GM13976 (cell line): Measurements from ENCODE around the gene PPP1R8.
"Not testable (repeated sequence)": the region's sequence is repeated elsewhere in the genome, so short reads cannot be mapped to it uniquely, and the experiment has no call there.

ENCODE experiments used
- DNase-seq: peaks from one replicate; pipeline ENCODE4 v3.0.0; 2012; ENCODE audit warnings: low spot score
- in situ Hi-C: fragments of 300-500 bp; cut with MboI; formaldehyde crosslinking; loops from one replicate; pipeline ENCODE4 v1.12.0; 2022; ENCODE audit warnings: low sequenced_read_pairs, mixed read lengths, inconsistent platforms; ENCODE audit not compliant: unreplicated experiment
- TF ChIP-seq, protein P1 (sequence below): IDR thresholded peaks from 2 replicates; pipeline ENCODE4 v1.5.1; 2012; ENCODE audit warnings: borderline replicate concordance, mild to moderate bottlenecking; ENCODE audit not compliant: insufficient read depth; ENCODE audit errors: extremely low read depth, missing control alignments, control extremely low read depth

PPP1R8 gene

DNA sequence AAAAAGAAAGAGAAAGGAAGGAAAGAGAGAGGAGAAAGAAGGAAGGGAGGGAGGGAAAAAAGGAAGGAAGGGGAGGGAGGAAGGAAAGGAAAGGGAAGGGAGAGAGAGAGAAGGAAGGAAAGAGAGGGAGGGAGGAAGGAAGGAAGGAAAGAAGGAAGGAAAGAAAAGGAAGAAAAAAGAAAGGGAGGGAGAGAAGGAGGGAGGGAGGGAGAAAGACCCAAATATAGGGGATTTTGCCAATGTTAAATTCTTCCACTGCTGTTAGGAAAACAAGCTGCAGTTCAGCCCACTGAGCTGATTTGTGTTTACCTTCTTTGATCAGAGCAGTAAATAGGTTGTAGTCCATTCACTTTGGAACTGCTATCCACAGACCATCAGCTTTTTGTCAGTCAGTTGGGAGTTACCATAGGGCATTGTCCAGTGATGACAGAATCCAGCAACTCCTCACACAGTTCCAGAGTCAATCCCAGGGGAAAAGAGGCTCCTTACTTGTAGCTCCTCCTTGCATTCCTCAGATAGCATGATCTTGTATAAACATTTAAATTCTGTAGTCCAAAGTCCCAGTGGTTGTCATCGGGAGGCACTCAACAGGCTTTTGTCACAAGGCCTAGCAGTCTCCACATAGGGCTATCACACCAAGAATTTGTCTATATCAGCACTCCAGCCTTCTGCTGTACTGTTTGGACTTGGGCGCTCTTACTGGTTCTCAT is 13.5 kb upstream of the PPP1R8 start:
- in situ Hi-C loops = no loop called here
- no peak for DNase-seq
- TF ChIP-seq, protein P1, sequence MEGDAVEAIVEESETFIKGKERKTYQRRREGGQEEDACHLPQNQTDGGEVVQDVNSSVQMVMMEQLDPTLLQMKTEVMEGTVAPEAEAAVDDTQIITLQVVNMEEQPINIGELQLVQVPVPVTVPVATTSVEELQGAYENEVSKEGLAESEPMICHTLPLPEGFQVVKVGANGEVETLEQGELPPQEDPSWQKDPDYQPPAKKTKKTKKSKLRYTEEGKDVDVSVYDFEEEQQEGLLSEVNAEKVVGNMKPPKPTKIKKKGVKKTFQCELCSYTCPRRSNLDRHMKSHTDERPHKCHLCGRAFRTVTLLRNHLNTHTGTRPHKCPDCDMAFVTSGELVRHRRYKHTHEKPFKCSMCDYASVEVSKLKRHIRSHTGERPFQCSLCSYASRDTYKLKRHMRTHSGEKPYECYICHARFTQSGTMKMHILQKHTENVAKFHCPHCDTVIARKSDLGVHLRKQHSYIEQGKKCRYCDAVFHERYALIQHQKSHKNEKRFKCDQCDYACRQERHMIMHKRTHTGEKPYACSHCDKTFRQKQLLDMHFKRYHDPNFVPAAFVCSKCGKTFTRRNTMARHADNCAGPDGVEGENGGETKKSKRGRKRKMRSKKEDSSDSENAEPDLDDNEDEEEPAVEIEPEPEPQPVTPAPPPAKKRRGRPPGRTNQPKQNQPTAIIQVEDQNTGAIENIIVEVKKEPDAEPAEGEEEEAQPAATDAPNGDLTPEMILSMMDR = no peak

DNA sequence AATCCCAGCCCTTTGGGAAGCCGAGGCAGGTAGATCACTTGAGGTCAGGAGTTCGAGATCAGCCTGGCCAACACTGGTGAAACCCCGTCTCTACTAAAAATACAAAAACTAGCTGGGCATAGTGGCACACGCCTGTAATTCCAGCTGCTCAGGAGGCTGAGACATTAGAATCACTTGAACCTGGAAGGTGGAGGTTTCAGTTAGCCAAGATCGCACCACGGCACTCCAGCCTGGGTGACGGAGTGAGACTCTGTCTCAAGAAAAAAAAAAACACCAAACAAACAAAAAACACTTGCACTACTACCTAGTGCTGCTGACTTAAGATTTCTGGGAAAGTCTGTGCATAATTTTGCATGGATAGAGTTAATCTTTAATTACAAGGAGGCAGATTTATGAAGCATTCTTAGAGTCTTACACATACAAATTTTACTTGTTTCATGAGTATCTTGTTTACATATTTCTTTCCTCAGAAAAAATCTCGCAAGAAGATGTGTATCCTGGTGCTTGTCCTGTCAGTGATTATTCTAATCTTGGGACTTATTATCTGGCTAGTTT is 8.7 kb upstream of the PPP1R8 start:
- no peak for DNase-seq
- TF ChIP-seq, protein P1 = no peak
- in situ Hi-C loops = no loop called here

DNA sequence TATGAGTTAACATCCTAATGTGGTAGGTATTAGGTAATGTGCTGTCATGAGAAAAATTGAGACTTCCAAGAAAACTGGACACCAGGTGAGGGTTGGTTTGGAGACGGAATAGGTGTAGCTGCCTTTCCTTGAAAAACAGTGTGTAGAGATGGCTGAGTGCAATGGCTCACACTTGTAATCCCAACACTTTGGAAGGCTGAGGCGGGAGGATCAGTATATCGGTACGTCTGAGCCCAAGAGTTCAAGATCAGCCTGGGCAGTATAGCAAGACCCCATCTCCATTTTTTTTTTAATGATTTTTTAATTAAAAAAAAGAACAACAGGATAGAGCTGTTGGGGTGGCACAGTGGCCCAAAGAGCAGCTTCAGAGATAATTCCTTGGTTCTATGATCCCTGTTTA is 6.8 kb upstream of the PPP1R8 start:
- in situ Hi-C loops = no loop called here
- DNase-seq = no peak
- TF ChIP-seq, protein P1 = no peak

DNA sequence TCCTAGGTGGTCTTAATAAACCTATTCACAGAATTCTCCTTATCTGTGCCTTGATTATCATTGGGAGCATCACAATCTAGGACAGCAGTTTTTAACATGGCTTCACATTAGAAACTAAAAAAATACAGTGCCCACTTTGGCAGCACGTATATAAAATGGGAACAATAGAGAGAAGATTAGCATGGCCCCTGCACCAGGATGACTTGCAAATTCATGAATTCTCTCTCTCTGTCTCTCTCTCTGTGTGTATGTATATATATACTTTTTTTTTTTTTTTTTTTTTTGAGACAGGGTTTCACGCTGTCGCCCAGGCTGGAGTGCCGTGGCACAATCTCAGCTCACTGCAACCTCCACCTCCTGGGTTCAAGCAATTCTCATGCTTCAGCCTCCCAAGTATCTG is 6.2 kb upstream of the PPP1R8 start:
- in situ Hi-C loops = no loop called here
- TF ChIP-seq, protein P1 = no peak
- DNase-seq = no peak

DNA sequence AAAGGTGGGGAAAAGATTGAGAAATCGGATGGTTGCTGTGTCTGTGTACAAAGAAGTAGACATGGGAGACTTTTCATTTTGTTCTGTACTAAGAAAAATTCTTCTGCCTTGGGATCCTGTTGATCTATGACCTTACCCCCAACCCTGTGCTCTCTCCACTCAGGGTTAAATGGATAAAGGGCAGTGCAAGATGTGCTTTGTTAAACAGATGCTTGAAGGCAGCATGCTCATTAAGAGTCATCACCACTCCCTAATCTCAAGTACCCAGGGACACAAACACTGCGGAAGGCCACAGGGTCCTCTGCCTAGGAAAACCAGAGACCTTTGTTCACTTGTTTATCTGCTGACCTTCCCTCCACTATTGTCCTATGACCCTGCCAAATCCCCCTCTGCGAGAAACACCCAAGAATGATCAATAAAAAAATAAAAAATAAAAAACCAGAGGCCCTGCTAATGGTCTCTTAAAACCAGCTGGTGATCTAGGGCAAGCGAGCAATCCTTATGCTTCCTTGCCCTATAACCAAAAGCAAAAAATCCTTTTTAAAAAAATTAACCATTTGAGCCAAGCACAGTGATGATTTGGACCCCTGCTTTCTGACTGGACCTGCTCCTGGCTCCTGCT is 1.1 kb upstream of the PPP1R8 start:
- in situ Hi-C loops, DNase-seq: not testable (repeated sequence)

DNA sequence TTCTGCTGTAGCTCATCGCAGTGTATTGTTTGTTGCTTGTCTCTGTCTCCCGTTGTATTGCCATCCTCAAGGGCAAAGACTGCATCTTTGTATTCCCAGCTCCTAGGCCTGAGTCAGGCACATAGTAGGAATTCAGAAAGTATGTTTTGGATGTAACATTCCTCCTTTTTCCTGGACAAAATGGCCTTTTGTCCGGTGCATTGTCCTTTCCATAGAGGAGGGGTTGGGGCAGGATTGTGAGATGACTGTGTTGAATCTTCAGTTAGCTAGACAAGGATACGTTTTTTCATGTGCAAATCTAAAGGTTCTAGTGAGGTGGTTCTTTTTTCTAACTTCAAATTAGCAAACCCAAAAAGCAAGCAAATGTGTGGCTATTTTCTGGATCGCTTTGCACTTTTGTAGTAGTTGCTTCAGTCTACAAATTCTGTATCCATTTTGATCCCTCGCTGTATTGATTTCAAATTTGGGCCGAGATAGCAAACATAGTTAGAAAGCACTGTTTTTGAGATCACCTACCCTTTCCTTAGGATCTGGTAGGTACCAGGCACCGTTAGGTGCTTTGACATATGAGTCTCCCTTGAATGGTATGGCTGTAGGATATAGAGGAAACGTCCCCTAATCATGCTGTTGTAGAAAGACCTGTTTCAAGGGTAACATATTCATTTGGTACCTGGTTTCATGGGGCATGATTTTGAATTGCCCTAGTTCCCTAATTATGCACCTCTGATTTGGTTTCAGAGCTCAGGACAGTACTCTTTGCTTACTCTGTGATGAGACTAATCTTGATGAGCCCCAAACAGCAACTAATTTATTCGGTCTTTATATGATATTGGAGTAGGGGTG is 1.2 kb downstream of the PPP1R8 start:
- TF ChIP-seq, protein P1 = no peak
- in situ Hi-C loops = no loop called here
- DNase-seq = no peak
